ENCODE data around the gene DMXL1. TPM values are rescaled to one million over a fixed set of nuclear protein-coding genes. Genes with fewer than 3 reads are reported as not detected.

Gene DMXL1
- total RNA-seq, 2 experiments from 2014 or later, result 20.8 to 23.3 TPM

DNA sequence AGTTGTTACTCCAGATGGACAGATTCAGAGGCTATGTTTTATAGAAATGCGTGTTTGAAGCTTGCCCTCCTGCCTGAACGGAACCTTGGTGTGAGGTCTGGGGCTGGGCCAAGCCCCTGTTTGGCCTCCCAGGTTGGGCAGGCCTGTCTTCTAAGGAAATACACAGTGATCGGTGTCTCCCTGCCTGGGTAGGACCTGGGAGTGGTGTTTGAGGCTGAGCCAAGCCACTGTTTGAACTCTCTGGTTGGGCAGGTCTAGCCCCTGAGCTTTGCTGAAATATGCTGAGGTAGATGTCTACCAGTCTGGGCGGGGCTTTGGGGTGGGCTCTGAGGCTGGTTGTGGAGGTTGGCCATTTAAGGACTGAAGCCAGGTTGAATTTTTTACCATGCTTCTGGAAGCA lies 90.5 kb downstream of the DMXL1 start:
- Mint-ChIP-seq H3K27ac (no peak overlapping the region), H3K36me3 (ENCODE audit: low read depth) (peaks cover 29% of the 10 kb centered on the region), H3K27me3 (no peaks in the 10 kb centered on the region), H3K9me3 (peaks cover 6% of the 10 kb centered on the region), H3K4me1 (ENCODE audit: low read depth) (no peaks in the 10 kb centered on the region), H3K4me3 (no peak overlapping the region)
- DNase-seq (no peak), ATAC-seq (no peak)
- ChIA-PET POLR2A (no interaction called here), CTCF (no interaction called here)
- intact Hi-C loops (cut with micrococcal nuclease), result no loop called here
- TF ChIP-seq, protein P1, sequence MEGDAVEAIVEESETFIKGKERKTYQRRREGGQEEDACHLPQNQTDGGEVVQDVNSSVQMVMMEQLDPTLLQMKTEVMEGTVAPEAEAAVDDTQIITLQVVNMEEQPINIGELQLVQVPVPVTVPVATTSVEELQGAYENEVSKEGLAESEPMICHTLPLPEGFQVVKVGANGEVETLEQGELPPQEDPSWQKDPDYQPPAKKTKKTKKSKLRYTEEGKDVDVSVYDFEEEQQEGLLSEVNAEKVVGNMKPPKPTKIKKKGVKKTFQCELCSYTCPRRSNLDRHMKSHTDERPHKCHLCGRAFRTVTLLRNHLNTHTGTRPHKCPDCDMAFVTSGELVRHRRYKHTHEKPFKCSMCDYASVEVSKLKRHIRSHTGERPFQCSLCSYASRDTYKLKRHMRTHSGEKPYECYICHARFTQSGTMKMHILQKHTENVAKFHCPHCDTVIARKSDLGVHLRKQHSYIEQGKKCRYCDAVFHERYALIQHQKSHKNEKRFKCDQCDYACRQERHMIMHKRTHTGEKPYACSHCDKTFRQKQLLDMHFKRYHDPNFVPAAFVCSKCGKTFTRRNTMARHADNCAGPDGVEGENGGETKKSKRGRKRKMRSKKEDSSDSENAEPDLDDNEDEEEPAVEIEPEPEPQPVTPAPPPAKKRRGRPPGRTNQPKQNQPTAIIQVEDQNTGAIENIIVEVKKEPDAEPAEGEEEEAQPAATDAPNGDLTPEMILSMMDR (IDR thresholded peaks at IDR 0.05), result no peak

DNA sequence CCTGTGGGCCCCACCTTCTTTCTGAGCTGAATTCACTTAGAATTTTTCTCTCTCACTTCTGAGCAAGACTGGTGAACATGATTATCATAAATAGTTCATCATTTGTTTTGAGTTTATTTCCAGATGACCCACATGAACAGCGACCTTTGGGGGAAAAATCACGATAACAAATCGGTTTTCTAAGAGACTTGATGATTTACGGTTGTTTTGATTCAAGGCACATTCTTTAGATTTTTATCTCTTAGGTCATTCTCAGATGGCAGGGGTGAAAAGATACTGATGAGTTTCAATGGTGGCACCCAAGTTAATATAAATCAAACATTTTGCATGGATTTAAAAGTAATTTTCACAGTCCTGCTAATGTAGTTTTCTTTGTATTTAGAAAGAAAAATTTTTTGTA lies 95.1 kb downstream of the DMXL1 start:
- H3K4me3 Mint-ChIP-seq, result no peak overlapping the region
- no peak overlapping the region for H3K27ac Mint-ChIP-seq
- ChIA-PET CTCF (no interaction called here), POLR2A (interaction anchor here (0.7 kb wide), 1 partner anchor 11 kb away, joined by 4 read pairs; no protein-coding TSS in a partner anchor)
- H3K27me3 Mint-ChIP-seq, result no peaks in the 10 kb centered on the region
- peaks cover 7% of the 10 kb centered on the region for H3K4me1 Mint-ChIP-seq (ENCODE audit: low read depth)
- ATAC-seq (no peak), DNase-seq (no peak)
- TF ChIP-seq, protein P1 (IDR thresholded peaks at IDR 0.05), result no peak
- H3K36me3 Mint-ChIP-seq (ENCODE audit: low read depth), result peaks cover 14% of the 10 kb centered on the region
- no peaks in the 10 kb centered on the region for H3K9me3 Mint-ChIP-seq
- intact Hi-C loops (cut with micrococcal nuclease), result no loop called here

DNA sequence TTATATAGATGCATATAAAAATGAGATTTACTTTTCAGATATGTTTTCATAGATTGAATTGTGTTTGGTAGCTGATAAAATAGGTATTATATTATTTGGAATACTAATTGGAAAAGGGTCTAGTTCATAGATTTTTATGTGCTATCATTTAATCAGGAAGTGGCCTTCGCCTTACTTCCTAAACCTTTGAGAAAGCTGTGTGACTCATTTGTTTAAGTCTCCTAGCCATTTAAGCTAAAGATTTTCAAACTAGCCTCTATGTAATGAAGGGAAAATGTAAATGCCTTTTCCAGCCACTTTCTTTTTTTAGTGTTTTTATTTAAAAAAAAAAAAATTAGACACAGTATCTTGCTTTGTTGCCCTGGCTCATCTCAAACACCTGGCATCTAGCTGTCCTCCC lies 97.5 kb downstream of the DMXL1 start:
- peaks cover 17% of the 10 kb centered on the region for H3K36me3 Mint-ChIP-seq (ENCODE audit: low read depth)
- no peak overlapping the region for H3K4me3 Mint-ChIP-seq
- ATAC-seq (no peak), DNase-seq (no peak)
- TF ChIP-seq, protein P1 (IDR thresholded peaks at IDR 0.05), result no peak
- H3K27me3 Mint-ChIP-seq, result no peaks in the 10 kb centered on the region
- intact Hi-C loops (cut with micrococcal nuclease), result no loop called here
- H3K9me3 Mint-ChIP-seq, result no peaks in the 10 kb centered on the region
- ChIA-PET CTCF (interaction anchor here (1.1 to 1.7 kb wide), 2 partner anchors 65 to 244 kb away, joined by 3 to 6 read pairs; no protein-coding TSS in a partner anchor), POLR2A (no interaction called here)
- H3K27ac Mint-ChIP-seq, result no peak overlapping the region
- H3K4me1 Mint-ChIP-seq (ENCODE audit: low read depth), result peaks cover 7% of the 10 kb centered on the region

DNA sequence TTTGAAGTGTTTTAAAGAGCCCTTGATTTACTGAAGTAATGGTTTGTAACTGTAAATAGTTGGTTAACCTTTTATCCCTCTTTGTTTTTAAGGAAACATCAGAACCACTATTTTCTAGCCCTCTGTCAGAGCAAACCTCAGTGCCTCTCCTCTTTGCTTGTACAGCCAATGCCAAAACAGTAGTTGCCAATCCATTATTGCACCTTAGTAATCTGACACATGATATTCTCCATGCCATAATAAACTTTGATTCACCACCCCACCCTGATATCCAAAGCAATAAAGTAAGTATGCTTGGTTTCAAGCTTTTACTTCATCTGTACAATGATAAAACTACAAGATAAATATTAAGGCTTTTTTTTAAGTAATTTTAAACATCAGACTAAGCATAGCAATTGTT lies 100.8 kb downstream of the DMXL1 start:
- Mint-ChIP-seq H3K36me3 (ENCODE audit: low read depth) (peaks cover 9% of the 10 kb centered on the region), H3K4me1 (ENCODE audit: low read depth) (peaks cover 10% of the 10 kb centered on the region), H3K9me3 (no peaks in the 10 kb centered on the region), H3K27me3 (no peaks in the 10 kb centered on the region), H3K4me3 (no peak overlapping the region), H3K27ac (no peak overlapping the region)
- ATAC-seq (no peak), DNase-seq (no peak)
- intact Hi-C loops (cut with micrococcal nuclease), result no loop called here
- TF ChIP-seq, protein P1 (IDR thresholded peaks at IDR 0.05), result no peak
- ChIA-PET POLR2A (no interaction called here), CTCF (no interaction called here)

DNA sequence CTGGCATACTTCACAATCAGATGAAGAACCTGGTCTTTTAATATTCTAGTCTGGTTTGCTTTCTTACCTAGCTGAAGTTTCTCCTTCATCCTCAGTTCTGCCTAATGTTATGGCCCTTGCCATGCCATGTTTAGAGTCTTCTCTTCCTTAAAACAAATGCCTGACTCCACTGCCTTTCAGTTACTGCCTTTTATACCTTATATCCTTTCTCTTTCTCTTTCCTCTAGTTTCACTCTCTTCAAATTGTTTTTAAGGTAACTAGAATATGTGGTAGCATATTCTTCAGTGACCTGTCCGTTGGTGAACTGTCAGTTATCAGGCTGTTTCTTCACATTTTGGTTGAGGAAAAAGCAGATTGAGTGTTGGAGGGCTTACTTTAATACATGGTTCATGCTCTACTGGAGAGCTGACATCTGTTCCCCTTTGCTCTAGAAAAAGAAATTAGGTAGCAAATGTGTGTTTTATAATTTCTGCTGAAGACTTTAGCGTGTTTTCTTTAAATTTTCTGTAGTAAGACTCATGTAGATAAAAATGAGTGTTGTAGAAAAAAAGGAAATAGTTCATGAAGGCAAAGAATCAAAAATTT lies 103.8 kb downstream of the DMXL1 start:
- POLR2A ChIA-PET, result no interaction called here
- CTCF ChIA-PET, result no interaction called here

More for the DNA sequence above, 103.8 kb downstream of the DMXL1 start:
- TF ChIP-seq, protein P1 (IDR thresholded peaks at IDR 0.05), result no peak
- no peak overlapping the region for H3K27ac Mint-ChIP-seq
- intact Hi-C loops (cut with micrococcal nuclease), result no loop called here
- no peaks in the 10 kb centered on the region for H3K27me3 Mint-ChIP-seq
- DNase-seq (no peak), ATAC-seq (no peak)
- H3K4me3 Mint-ChIP-seq, result no peak overlapping the region
- peaks cover 4% of the 10 kb centered on the region for H3K4me1 Mint-ChIP-seq (ENCODE audit: low read depth)
- H3K36me3 Mint-ChIP-seq (ENCODE audit: low read depth), result peaks cover 15% of the 10 kb centered on the region
- no peaks in the 10 kb centered on the region for H3K9me3 Mint-ChIP-seq
